Measurements from ENCODE around the gene DENND1B. TPM values are rescaled to one million over a fixed set of nuclear protein-coding genes. Genes with fewer than 3 reads are reported as not detected.

DENND1B gene
- total and polyA plus RNA-seq, 2 donors (not counting 1 experiment from before 2014, with no cell fraction given): 4.3 to 25.4 TPM

- peaks cover under 1% of the 10 kb centered on the region for H3K9me3 Mint-ChIP-seq (ENCODE audit: insufficient read depth)
- intact Hi-C loops (cut with micrococcal nuclease): no loop called here
- H3K4me3 Mint-ChIP-seq: no peak overlapping the region
- no peaks in the 10 kb centered on the region for H3K4me1 Mint-ChIP-seq
- Histone ChIP-seq H3K27me3 (replicated peaks in 1 of 4; ENCODE audit: control extremely low read depth in 1 of 4, control insufficient read depth in 3 of 4, insufficient read depth in 4 of 4, low read length in 3 of 4) (no peaks in the 10 kb centered on the region), H3K4me3 (ENCODE audit: control extremely low read depth in 1 of 5, extremely low read depth in 1 of 5, insufficient read depth in 1 of 5, low read depth in 2 of 5, low read length in 4 of 5) (no peak overlapping the region), H2AFZ (ENCODE audit: insufficient read depth, low read depth, low read length, poor library complexity, severe bottlenecking) (no peak overlapping the region), H3K79me2 (ENCODE audit: control insufficient read depth, insufficient read depth, low read length) (peaks cover 8% of the 10 kb centered on the region), H3K27ac (ENCODE audit: low read length in 2 of 2) (no peak overlapping the region), H3K4me1 (ENCODE audit: control insufficient read depth in 2 of 2, insufficient read depth in 2 of 2, low read length in 2 of 2) (no peaks in the 10 kb centered on the region), H3K4me2 (replicated peaks; ENCODE audit: low read depth, low read length, poor library complexity, severe bottlenecking) (no peak overlapping the region), H3K36me3 (replicated peaks in 1 of 2; ENCODE audit: control extremely low read depth in 1 of 2, control insufficient read depth in 1 of 2, extremely low read depth in 1 of 2, insufficient read depth in 2 of 2, low read length in 1 of 2) (no peaks in the 10 kb centered on the region), H3K9me3 (ENCODE audit: control extremely low read depth in 1 of 3, control insufficient read depth in 2 of 3, insufficient read depth in 1 of 3, low read length in 2 of 3) (peaks cover 2 to 8% (median 2%) of the 10 kb centered on the region in 3 donors), H4K20me1 (ENCODE audit: control insufficient read depth, insufficient read depth, low read length, poor library complexity, severe bottlenecking) (no peaks in the 10 kb centered on the region), H3K9ac (ENCODE audit: low read length) (no peak overlapping the region)
- CTCF ChIA-PET: no interaction called here
- ATAC-seq (ENCODE audit: low read depth) (no peak), DNase-seq (no peak)
- POLR2A ChIA-PET: no interaction called here
- no peak overlapping the region for H3K27ac Mint-ChIP-seq
- TF ChIP-seq EZH2 (IDR thresholded peaks at IDR 0.05; ENCODE audit: borderline replicate concordance, insufficient read depth, low read depth, low read length, poor library complexity, severe bottlenecking) (no peak), CTCF (IDR thresholded peaks at IDR 0.05) (no peak)
- no peaks in the 10 kb centered on the region for H3K27me3 Mint-ChIP-seq
- no CpG with 5 or more reads among the region's 3 CpGs for WGBS (ENCODE audit: insufficient coverage)
Observed at GRCh38 chr1:197731449-197731848, 43.8 kb downstream of the DENND1B start.

- CTCF ChIA-PET: no interaction called here
- no CpG with 5 or more reads among the region's 3 CpGs for WGBS (ENCODE audit: insufficient coverage)
- no peaks in the 10 kb centered on the region for H3K27me3 Mint-ChIP-seq
- Histone ChIP-seq H4K20me1 (ENCODE audit: control insufficient read depth, insufficient read depth, low read length, poor library complexity, severe bottlenecking) (no peaks in the 10 kb centered on the region), H3K4me2 (replicated peaks; ENCODE audit: low read depth, low read length, poor library complexity, severe bottlenecking) (no peak overlapping the region), H3K79me2 (ENCODE audit: control insufficient read depth, insufficient read depth, low read length) (peaks cover 4% of the 10 kb centered on the region), H3K27me3 (replicated peaks in 1 of 4; ENCODE audit: control extremely low read depth in 1 of 4, control insufficient read depth in 3 of 4, insufficient read depth in 4 of 4, low read length in 3 of 4) (no peaks in the 10 kb centered on the region), H3K4me1 (ENCODE audit: control insufficient read depth in 2 of 2, insufficient read depth in 2 of 2, low read length in 2 of 2) (no peaks in the 10 kb centered on the region), H3K27ac (ENCODE audit: low read length in 2 of 2) (no peak overlapping the region), H3K36me3 (replicated peaks in 1 of 2; ENCODE audit: control extremely low read depth in 1 of 2, control insufficient read depth in 1 of 2, extremely low read depth in 1 of 2, insufficient read depth in 2 of 2, low read length in 1 of 2) (peaks cover 0 to 1% of the 10 kb centered on the region in 2 experiments), H3K4me3 (ENCODE audit: control extremely low read depth in 1 of 5, extremely low read depth in 1 of 5, insufficient read depth in 1 of 5, low read depth in 2 of 5, low read length in 4 of 5) (no peak overlapping the region), H2AFZ (ENCODE audit: insufficient read depth, low read depth, low read length, poor library complexity, severe bottlenecking) (no peak overlapping the region), H3K9me3 (ENCODE audit: control extremely low read depth in 1 of 3, control insufficient read depth in 2 of 3, insufficient read depth in 1 of 3, low read length in 2 of 3) (peaks cover 5 to 23% (median 6%) of the 10 kb centered on the region in 3 donors), H3K9ac (ENCODE audit: low read length) (no peak overlapping the region)
- H3K27ac Mint-ChIP-seq: no peak overlapping the region
- H3K4me3 Mint-ChIP-seq: no peak overlapping the region
- intact Hi-C loops (cut with micrococcal nuclease): no loop called here
- DNase-seq (no peak), ATAC-seq (ENCODE audit: low read depth) (no peak)
- POLR2A ChIA-PET: no interaction called here
- H3K4me1 Mint-ChIP-seq: no peaks in the 10 kb centered on the region
- H3K9me3 Mint-ChIP-seq (ENCODE audit: insufficient read depth): peaks cover 10% of the 10 kb centered on the region
- TF ChIP-seq CTCF (IDR thresholded peaks at IDR 0.05): no peak
- TF ChIP-seq EZH2 (IDR thresholded peaks at IDR 0.05; ENCODE audit: borderline replicate concordance, insufficient read depth, low read depth, low read length, poor library complexity, severe bottlenecking): no peak
Observed at GRCh38 chr1:197725976-197726375, 49.3 kb downstream of the DENND1B start.
